Midbrain (tissue), 1 donor: ENCODE measurements around the gene SNRPA.
A peak's percentile ranks its signal among the peaks of the same experiment; 100 is the strongest.

Experiments
- DNase-seq: peaks from one replicate; lab custom pipeline; 2025; lab: John Stamatoyannopoulos, UW

SNRPA gene

GRCh38 chr19:40750874-40751537 lies at the start of gene SNRPA:
SNRPA (plus strand) TSS chr19:40751203; CDS start chr19:40751409, 206 bp downstream.
- DNase-seq: peak; percentile 99

- DNase-seq: no peak
Observed at GRCh38 chr19:40701758-40702157, 49.2 kb upstream of the SNRPA start.

GRCh38 chr19:40702337-40703012 lies 48.5 kb upstream of the SNRPA start:
- no peak for DNase-seq

GRCh38 chr19:40703029-40703755 lies 47.8 kb upstream of the SNRPA start:
- no peak for DNase-seq

- DNase-seq: no peak
Observed at GRCh38 chr19:40704491-40705361, 46.3 kb upstream of the SNRPA start.

- no peak for DNase-seq
Observed at GRCh38 chr19:40705362-40705651, 45.7 kb upstream of the SNRPA start.

GRCh38 chr19:40705950-40706619 lies 44.9 kb upstream of the SNRPA start:
- DNase-seq: no peak

GRCh38 chr19:40707615-40708014 lies 43.4 kb upstream of the SNRPA start:
- no peak for DNase-seq

GRCh38 chr19:40709817-40710216 lies 41.2 kb upstream of the SNRPA start:
- DNase-seq: no peak

GRCh38 chr19:40713939-40714338 lies 37.1 kb upstream of the SNRPA start:
- no peak for DNase-seq

GRCh38 chr19:40714441-40715299 lies 36.3 kb upstream of the SNRPA start:
- peak; percentile 96 for DNase-seq

GRCh38 chr19:40716031-40716481 lies 34.9 kb upstream of the SNRPA start:
- no peak for DNase-seq

GRCh38 chr19:40716482-40717324 lies 34.3 kb upstream of the SNRPA start, which contains the start of the genes COQ8B and ITPKC:
COQ8B (minus strand) TSS chr19:40716886; CDS start chr19:40714632, 2,254 bp downstream.
ITPKC (plus strand) TSS chr19:40717112; CDS start chr19:40717136, 24 bp downstream.
- DNase-seq: peak; percentile 99

- DNase-seq: no peak
Observed at GRCh38 chr19:40717325-40717879, 33.6 kb upstream of the SNRPA start.

- DNase-seq: no peak
Observed at GRCh38 chr19:40717880-40718773, 32.9 kb upstream of the SNRPA start.

GRCh38 chr19:40718774-40719391 lies 32.1 kb upstream of the SNRPA start:
- DNase-seq: no peak

GRCh38 chr19:40719414-40719894 lies 31.5 kb upstream of the SNRPA start:
- no peak for DNase-seq

- DNase-seq: no peak
Observed at GRCh38 chr19:40721140-40721486, 29.9 kb upstream of the SNRPA start.
